DMS153 (cell line): ENCODE results near the gene POLE2.
A peak's percentile ranks its signal among the peaks of the same experiment; 100 is the strongest.
"Not testable (repeated sequence)": the region's sequence is repeated elsewhere in the genome, so short reads cannot be mapped to it uniquely, and the experiment has no call there.

ENCODE experiments used
- DNase-seq: peaks from one replicate; lab custom pipeline; 2025; lab: John Stamatoyannopoulos, UW

Gene POLE2

GRCh38 chr14:49619273-49619672 is 68.7 kb downstream of the POLE2 start:
- not testable (repeated sequence) for DNase-seq

- DNase-seq: no peak
Observed at GRCh38 chr14:49617852-49618519, 70.0 kb downstream of the POLE2 start.

GRCh38 chr14:49615776-49616175 is 72.2 kb downstream of the POLE2 start:
- DNase-seq: no peak

- no peak for DNase-seq
Observed at GRCh38 chr14:49614196-49614595, 73.8 kb downstream of the POLE2 start.

- DNase-seq: no peak
Observed at GRCh38 chr14:49612671-49613070, 75.3 kb downstream of the POLE2 start.

GRCh38 chr14:49612251-49612650 is 75.8 kb downstream of the POLE2 start:
- no peak for DNase-seq

- DNase-seq: no peak
Observed at GRCh38 chr14:49607583-49607982, 80.4 kb downstream of the POLE2 start.

GRCh38 chr14:49598485-49599300 is 89.3 kb downstream of the POLE2 start, which contains the start of gene LRR1:
LRR1 (plus strand) TSS chr14:49598940; CDS start chr14:49599021, 81 bp downstream.
- DNase-seq: peak; percentile 77

- DNase-seq: no peak
Observed at GRCh38 chr14:49598189-49598484, 89.9 kb downstream of the POLE2 start.

- DNase-seq: no peak
Observed at GRCh38 chr14:49594347-49595091, 93.5 kb downstream of the POLE2 start.
